Measurements from ENCODE around the gene TUT4. TPM values are rescaled to one million over a fixed set of nuclear protein-coding genes. Genes with fewer than 3 reads are reported as not detected.

Gene TUT4
- total and polyA plus RNA-seq, 7 donors = 13.3 to 70.5 (median 50.3) TPM

- Histone ChIP-seq H3K27me3 (ENCODE audit: insufficient read depth in 3 of 3, low read length in 2 of 3) (no peaks in the 10 kb centered on the region), H3K4me3 (no peak overlapping the region), H3K9me3 (no peaks in the 10 kb centered on the region), H3K4me1 (peaks cover 6% of the 10 kb centered on the region), H3K27ac (no peak overlapping the region), H3K36me3 (ENCODE audit: insufficient read depth in 1 of 2, low read depth in 1 of 2) (no peaks in the 10 kb centered on the region)
- WGBS, 3 donors = 93 to 97% (median 96%) methylated on average over 3 of the region's 3 CpGs
- DNase-seq = no peak
- ATAC-seq = no peak
- intact Hi-C loops (cut with DNase I) = no loop called here
- TF ChIP-seq, protein P1, sequence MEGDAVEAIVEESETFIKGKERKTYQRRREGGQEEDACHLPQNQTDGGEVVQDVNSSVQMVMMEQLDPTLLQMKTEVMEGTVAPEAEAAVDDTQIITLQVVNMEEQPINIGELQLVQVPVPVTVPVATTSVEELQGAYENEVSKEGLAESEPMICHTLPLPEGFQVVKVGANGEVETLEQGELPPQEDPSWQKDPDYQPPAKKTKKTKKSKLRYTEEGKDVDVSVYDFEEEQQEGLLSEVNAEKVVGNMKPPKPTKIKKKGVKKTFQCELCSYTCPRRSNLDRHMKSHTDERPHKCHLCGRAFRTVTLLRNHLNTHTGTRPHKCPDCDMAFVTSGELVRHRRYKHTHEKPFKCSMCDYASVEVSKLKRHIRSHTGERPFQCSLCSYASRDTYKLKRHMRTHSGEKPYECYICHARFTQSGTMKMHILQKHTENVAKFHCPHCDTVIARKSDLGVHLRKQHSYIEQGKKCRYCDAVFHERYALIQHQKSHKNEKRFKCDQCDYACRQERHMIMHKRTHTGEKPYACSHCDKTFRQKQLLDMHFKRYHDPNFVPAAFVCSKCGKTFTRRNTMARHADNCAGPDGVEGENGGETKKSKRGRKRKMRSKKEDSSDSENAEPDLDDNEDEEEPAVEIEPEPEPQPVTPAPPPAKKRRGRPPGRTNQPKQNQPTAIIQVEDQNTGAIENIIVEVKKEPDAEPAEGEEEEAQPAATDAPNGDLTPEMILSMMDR (IDR thresholded peaks at IDR 0.05) = no peak
Observed at GRCh38 chr1:52399629-52400028, 153.3 kb downstream of the TUT4 start.

- H3K4me3 ChIP-seq = no peak overlapping the region
- H3K27me3 ChIP-seq (ENCODE audit: insufficient read depth in 3 of 3, low read length in 2 of 3) = no peaks in the 10 kb centered on the region
- intact Hi-C loops (cut with DNase I) = no loop called here
- H3K9me3 ChIP-seq = no peaks in the 10 kb centered on the region
- WGBS, 3 donors = 95 to 98% (median 96%) methylated on average over 5 of the region's 5 CpGs
- ATAC-seq = no peak
- no peaks in the 10 kb centered on the region for H3K36me3 ChIP-seq (ENCODE audit: insufficient read depth in 1 of 2, low read depth in 1 of 2)
- no peak for DNase-seq
- no peaks in the 10 kb centered on the region for H3K4me1 ChIP-seq
- TF ChIP-seq, protein P1 (IDR thresholded peaks at IDR 0.05) = no peak
- H3K27ac ChIP-seq = no peak overlapping the region
Observed at GRCh38 chr1:52393174-52393573, 159.7 kb downstream of the TUT4 start.

- DNase-seq (no peak), ATAC-seq (no peak)
- intact Hi-C loops (cut with DNase I) = no loop called here
- TF ChIP-seq, protein P1 (IDR thresholded peaks at IDR 0.05) = no peak
- H3K4me1 ChIP-seq = no peaks in the 10 kb centered on the region
- H3K27ac ChIP-seq = no peak overlapping the region
- H3K9me3 ChIP-seq = no peaks in the 10 kb centered on the region
- no peak overlapping the region for H3K4me3 ChIP-seq
- no peaks in the 10 kb centered on the region for H3K27me3 ChIP-seq (ENCODE audit: insufficient read depth in 3 of 3, low read length in 2 of 3)
- 90 to 93% (median 91%) methylated on average over 5 of the region's 5 CpGs for WGBS, 3 donors
- H3K36me3 ChIP-seq (ENCODE audit: insufficient read depth in 1 of 2, low read depth in 1 of 2) = no peaks in the 10 kb centered on the region
Observed at GRCh38 chr1:52386458-52386857, 166.4 kb downstream of the TUT4 start.

DNA sequence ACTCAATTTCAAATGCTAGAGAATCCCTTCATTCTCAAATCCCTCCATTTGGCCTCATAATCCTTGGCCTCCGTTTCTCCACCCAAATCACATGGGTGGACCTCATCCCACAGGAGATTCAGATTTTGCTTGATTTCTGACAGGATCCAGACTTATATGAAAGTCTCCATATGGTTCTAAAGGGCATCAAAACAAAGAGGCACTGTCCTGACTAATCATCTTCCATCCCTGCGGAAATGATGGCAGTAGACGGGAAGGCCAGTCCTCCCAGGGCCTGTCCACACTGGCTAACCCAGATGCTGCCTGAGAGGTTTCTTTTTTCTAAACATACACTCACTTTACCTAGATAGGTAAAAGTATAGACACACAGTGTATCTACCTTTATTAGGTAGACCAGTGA lies 167.5 kb downstream of the TUT4 start:
- Histone ChIP-seq H3K36me3 (ENCODE audit: insufficient read depth in 1 of 2, low read depth in 1 of 2) (no peaks in the 10 kb centered on the region), H3K4me1 (no peaks in the 10 kb centered on the region), H3K27me3 (ENCODE audit: insufficient read depth in 3 of 3, low read length in 2 of 3) (no peaks in the 10 kb centered on the region), H3K9me3 (no peaks in the 10 kb centered on the region), H3K27ac (no peak overlapping the region), H3K4me3 (no peak overlapping the region)
- DNase-seq (no peak), ATAC-seq (no peak)
- intact Hi-C loops (cut with DNase I) = no loop called here
- TF ChIP-seq, protein P1 (IDR thresholded peaks at IDR 0.05) = no peak
- WGBS, 3 donors = 95 to 98% (median 97%) methylated on average over 3 of the region's 3 CpGs

Other genes starting within 250 kb of the TUT4 start
- gene CC2D1B, start 186.9 kb downstream of the TUT4 start, total RNA-seq = 10 to 100 TPM; 30.3 to 47.8 (median 33.7) TPM
- gene CC2D1B, start 186.9 kb downstream of the TUT4 start, polyA plus RNA-seq = 10 to 100 TPM; 21.9 to 32.9 (median 27.9) TPM
- gene ORC1, start 148.7 kb downstream of the TUT4 start, total RNA-seq = under 1 TPM; 0.10 to 0.25 (median 0.19) TPM
- gene ORC1, start 148.7 kb downstream of the TUT4 start, polyA plus RNA-seq = 1 to 10 TPM in 1 of 3 donors, under 1 TPM in 2; 0.17 to 6.0 (median 0.39) TPM
- 10 to 100 TPM; 11.6 to 25.6 (median 17.6) TPM for gene PRPF38A, start 148.5 kb downstream of the TUT4 start, total RNA-seq
- 10 to 100 TPM in 2 of 3 donors, 1 to 10 TPM in 1; 7.1 to 25.1 (median 16.2) TPM for gene PRPF38A, start 148.5 kb downstream of the TUT4 start, polyA plus RNA-seq
- 10 to 100 TPM in 2 of 4 donors, 1 to 10 TPM in 2; 5.6 to 12.2 (median 10.2) TPM for gene GPX7, start 49.3 kb upstream of the TUT4 start, total RNA-seq
- gene GPX7, start 49.3 kb upstream of the TUT4 start, polyA plus RNA-seq = 1 to 10 TPM; 3.6 to 7.9 (median 7.7) TPM
- 1 to 10 TPM in 1 of 4 donors, under 1 TPM in 3; 0.19 to 1.6 (median 0.45) TPM for gene SHISAL2A, start 80.1 kb upstream of the TUT4 start, total RNA-seq
- gene SHISAL2A, start 80.1 kb upstream of the TUT4 start, polyA plus RNA-seq = under 1 TPM; 0.13 to 0.44 (median 0.25) TPM
- 10 to 100 TPM; 25.2 to 48.8 (median 38.7) TPM for gene COA7, start 145.3 kb upstream of the TUT4 start, total RNA-seq
- gene COA7, start 145.3 kb upstream of the TUT4 start, polyA plus RNA-seq = 10 to 100 TPM; 27.4 to 41.8 (median 30.5) TPM
- gene ZYG11B, start 173.4 kb upstream of the TUT4 start, total RNA-seq = 100 to 1,000 TPM in 2 of 4 donors, 10 to 100 TPM in 2; 72.0 to 152 (median 97.1) TPM
- 10 to 100 TPM; 11.4 to 91.0 (median 24.4) TPM for gene ZYG11B, start 173.4 kb upstream of the TUT4 start, polyA plus RNA-seq

Measured in psoas muscle (tissue), 8 donors.